Right lobe of liver (tissue), 4 donors: Measurements from ENCODE around the gene LANCL2.

Source experiments
- POLR2A ChIP-seq: fragments of 450-650 bp; IDR thresholded peaks from one replicate; pipeline ENCODE4 v1.6.1; 2017; ENCODE audit warnings: antibody characterized with exemption, mild to moderate bottlenecking
- TF ChIP-seq, protein P1 (sequence below), 4 donors: fragments of 200-600 bp in 3 of 4; fragments of 450-650 bp in 1 of 4; IDR thresholded peaks; one replicate each; pipeline versions ENCODE4 v1.5.1 to v1.8.0; 2016 to 2022; ENCODE audit warnings: antibody characterized with exemption in 4 of 4, mild to moderate bottlenecking in 2 of 4
- donor health status: DM: no; HTN: no; CAD: no.
- donor health status: DM: no; HTN: no; CAD: no.
- donor health status: DM: no; HTN: yes; CAD: no.

GRCh38 chr7:55423277-55423711, 58.2 kb downstream of the LANCL2 start:
- TF ChIP-seq, protein P1, sequence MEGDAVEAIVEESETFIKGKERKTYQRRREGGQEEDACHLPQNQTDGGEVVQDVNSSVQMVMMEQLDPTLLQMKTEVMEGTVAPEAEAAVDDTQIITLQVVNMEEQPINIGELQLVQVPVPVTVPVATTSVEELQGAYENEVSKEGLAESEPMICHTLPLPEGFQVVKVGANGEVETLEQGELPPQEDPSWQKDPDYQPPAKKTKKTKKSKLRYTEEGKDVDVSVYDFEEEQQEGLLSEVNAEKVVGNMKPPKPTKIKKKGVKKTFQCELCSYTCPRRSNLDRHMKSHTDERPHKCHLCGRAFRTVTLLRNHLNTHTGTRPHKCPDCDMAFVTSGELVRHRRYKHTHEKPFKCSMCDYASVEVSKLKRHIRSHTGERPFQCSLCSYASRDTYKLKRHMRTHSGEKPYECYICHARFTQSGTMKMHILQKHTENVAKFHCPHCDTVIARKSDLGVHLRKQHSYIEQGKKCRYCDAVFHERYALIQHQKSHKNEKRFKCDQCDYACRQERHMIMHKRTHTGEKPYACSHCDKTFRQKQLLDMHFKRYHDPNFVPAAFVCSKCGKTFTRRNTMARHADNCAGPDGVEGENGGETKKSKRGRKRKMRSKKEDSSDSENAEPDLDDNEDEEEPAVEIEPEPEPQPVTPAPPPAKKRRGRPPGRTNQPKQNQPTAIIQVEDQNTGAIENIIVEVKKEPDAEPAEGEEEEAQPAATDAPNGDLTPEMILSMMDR (IDR thresholded peaks at IDR 0.05), result no peak
- no peak for TF ChIP-seq POLR2A
